ENCODE data around the gene NANOS2. TPM values are rescaled to one million over a fixed set of nuclear protein-coding genes. Genes with fewer than 3 reads are reported as not detected.

Gene NANOS2
- total and polyA plus RNA-seq, 4 donors: not detected

DNA sequence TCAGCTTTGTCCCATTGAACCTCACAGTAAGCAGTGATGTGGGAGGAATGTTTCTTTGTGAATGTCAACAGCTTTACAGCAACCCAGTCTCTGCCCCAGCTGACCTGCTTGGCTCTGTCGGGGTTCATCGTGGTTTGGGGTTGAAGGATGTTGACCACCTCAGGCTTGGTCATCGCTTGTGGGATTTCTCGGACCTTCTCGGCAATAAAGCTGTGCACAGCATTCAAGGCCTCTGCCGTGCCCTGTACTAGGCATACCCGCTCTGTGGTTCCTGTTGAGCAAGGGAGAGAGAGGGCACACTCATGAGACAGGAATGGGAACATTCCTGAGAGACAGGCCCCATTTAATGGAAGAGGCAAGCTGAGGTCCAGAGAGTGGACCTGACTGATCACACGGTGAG is 39.1 kb upstream of the NANOS2 start:
- no peaks in the 10 kb centered on the region for H3K9me3 ChIP-seq (ENCODE audit: control insufficient read depth, low read length)
- no peak for ATAC-seq (ENCODE audit: low FRiP score)
- WGBS, 2 donors: 88 to 94% methylated on average over 8 of the region's 8 CpGs
- H3K27me3 ChIP-seq (ENCODE audit: control insufficient read depth in 1 of 2, insufficient read depth in 2 of 2, low read length in 1 of 2): no peaks in the 10 kb centered on the region
- no peak for DNase-seq
- no peaks in the 10 kb centered on the region for H3K4me1 ChIP-seq (ENCODE audit: control insufficient read depth in 1 of 2, insufficient read depth in 2 of 2, low read length in 2 of 2)
- H3K36me3 ChIP-seq (ENCODE audit: control insufficient read depth in 1 of 2, insufficient read depth in 2 of 2, low read length in 1 of 2): no peaks in the 10 kb centered on the region
- intact Hi-C loops (cut with DNase I): no loop called here
- H3K27ac ChIP-seq (ENCODE audit: low read depth in 1 of 2, low read length in 2 of 2): no peak overlapping the region
- H3K4me3 ChIP-seq (ENCODE audit: low read length in 2 of 2): no peak overlapping the region

DNA sequence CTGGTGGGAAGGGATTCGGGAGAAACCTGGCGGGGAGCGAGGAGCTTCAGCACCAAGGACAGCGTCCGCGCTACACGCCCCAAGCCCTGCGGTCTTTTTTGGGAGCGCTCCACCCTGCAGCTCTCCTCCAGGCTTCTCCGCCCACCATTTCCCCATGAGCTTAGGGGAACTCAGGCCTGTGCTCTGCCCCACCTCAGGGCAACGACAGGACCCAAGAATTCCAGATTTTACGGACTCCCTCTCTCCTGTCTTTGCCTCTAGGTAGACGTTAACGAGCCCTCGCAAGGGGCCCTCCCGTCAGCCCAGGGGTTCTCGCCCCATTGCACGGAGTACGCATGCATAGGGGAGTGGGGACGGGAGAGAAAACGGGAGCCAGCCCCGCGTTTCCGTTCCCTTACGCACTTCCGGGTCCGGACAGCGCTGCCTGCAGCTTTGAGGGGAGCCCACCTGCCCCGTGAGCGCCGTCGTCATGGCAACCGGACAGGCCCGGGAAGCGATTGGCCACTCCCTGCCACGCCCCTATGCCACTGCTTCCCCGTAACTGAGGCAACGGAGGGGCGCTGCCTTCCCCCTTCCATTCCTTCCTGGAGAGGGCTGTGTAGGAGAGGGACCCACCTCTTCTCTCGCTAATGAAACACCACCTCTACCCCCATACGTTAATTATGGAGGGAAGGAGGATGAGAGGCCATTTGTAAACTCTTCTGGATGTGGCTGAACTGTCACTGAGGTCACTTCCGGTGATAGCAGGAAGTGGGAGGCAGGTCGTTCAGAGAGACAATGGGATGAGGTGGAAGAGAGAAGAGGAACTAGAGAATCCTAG is 38.3 kb upstream of the NANOS2 start:
- no peaks in the 10 kb centered on the region for H3K9me3 ChIP-seq (ENCODE audit: control insufficient read depth, low read length)
- 2 to 3% methylated on average over 42 to 43 of the region's 43 CpGs for WGBS, 2 donors
- DNase-seq (peak; percentile 60 to 86), ATAC-seq (ENCODE audit: low FRiP score) (no peak)
- no peaks in the 10 kb centered on the region for H3K36me3 ChIP-seq (ENCODE audit: control insufficient read depth in 1 of 2, insufficient read depth in 2 of 2, low read length in 1 of 2)
- no peak overlapping the region for H3K27ac ChIP-seq (ENCODE audit: low read depth in 1 of 2, low read length in 2 of 2)
- no peaks in the 10 kb centered on the region for H3K27me3 ChIP-seq (ENCODE audit: control insufficient read depth in 1 of 2, insufficient read depth in 2 of 2, low read length in 1 of 2)
- H3K4me3 ChIP-seq (ENCODE audit: low read length in 2 of 2): no peak overlapping the region
- intact Hi-C loops (cut with DNase I): no loop called here
- no peaks in the 10 kb centered on the region for H3K4me1 ChIP-seq (ENCODE audit: control insufficient read depth in 1 of 2, insufficient read depth in 2 of 2, low read length in 2 of 2)

GRCh38 chr19:45952341-45952685 is 37.7 kb upstream of the NANOS2 start:
- no peaks in the 10 kb centered on the region for H3K4me1 ChIP-seq (ENCODE audit: control insufficient read depth in 1 of 2, insufficient read depth in 2 of 2, low read length in 2 of 2)
- no peak overlapping the region for H3K27ac ChIP-seq (ENCODE audit: low read depth in 1 of 2, low read length in 2 of 2)
- no peak for DNase-seq
- WGBS, 2 donors: 37 to 39% methylated on average over 8 of the region's 8 CpGs
- ATAC-seq (ENCODE audit: low FRiP score): no peak
- H3K9me3 ChIP-seq (ENCODE audit: control insufficient read depth, low read length): no peaks in the 10 kb centered on the region
- intact Hi-C loops (cut with DNase I): no loop called here
- H3K27me3 ChIP-seq (ENCODE audit: control insufficient read depth in 1 of 2, insufficient read depth in 2 of 2, low read length in 1 of 2): no peaks in the 10 kb centered on the region
- no peaks in the 10 kb centered on the region for H3K36me3 ChIP-seq (ENCODE audit: control insufficient read depth in 1 of 2, insufficient read depth in 2 of 2, low read length in 1 of 2)
- H3K4me3 ChIP-seq (ENCODE audit: low read length in 2 of 2): no peak overlapping the region

DNA sequence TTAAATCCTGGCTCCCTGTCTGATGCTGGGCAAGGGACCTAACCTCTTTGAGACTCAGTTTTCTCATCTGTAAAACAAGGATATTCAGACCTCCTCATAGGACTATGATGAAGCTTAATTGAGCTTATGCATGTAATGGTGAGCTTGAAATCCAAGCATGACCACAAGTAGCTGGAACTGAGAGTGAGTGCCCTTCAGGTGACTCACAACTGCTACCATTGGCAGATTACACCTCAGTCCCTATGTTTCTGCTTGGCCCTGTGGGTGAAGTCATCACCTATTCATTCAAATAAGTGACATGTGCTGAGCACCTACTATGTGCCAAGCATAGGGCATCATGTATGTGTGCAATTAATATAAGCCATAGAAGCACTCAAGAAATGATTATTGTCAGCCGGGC is 33.3 kb upstream of the NANOS2 start:
- no peak for DNase-seq
- H3K27me3 ChIP-seq (ENCODE audit: control insufficient read depth in 1 of 2, insufficient read depth in 2 of 2, low read length in 1 of 2): no peaks in the 10 kb centered on the region
- no peaks in the 10 kb centered on the region for H3K36me3 ChIP-seq (ENCODE audit: control insufficient read depth in 1 of 2, insufficient read depth in 2 of 2, low read length in 1 of 2)
- intact Hi-C loops (cut with DNase I): no loop called here
- no peaks in the 10 kb centered on the region for H3K9me3 ChIP-seq (ENCODE audit: control insufficient read depth, low read length)
- no peak overlapping the region for H3K27ac ChIP-seq (ENCODE audit: low read depth in 1 of 2, low read length in 2 of 2)
- 92% methylated on average over 1 of the region's 1 CpG for WGBS, 2 donors
- H3K4me3 ChIP-seq (ENCODE audit: low read length in 2 of 2): no peak overlapping the region
- no peak for ATAC-seq (ENCODE audit: low FRiP score)
- no peaks in the 10 kb centered on the region for H3K4me1 ChIP-seq (ENCODE audit: control insufficient read depth in 1 of 2, insufficient read depth in 2 of 2, low read length in 2 of 2)

GRCh38 chr19:45940515-45940805 is 25.9 kb upstream of the NANOS2 start:
- intact Hi-C loops (cut with DNase I): no loop called here
- Histone ChIP-seq H3K4me1 (ENCODE audit: control insufficient read depth in 1 of 2, insufficient read depth in 2 of 2, low read length in 2 of 2) (no peaks in the 10 kb centered on the region), H3K27me3 (ENCODE audit: control insufficient read depth in 1 of 2, insufficient read depth in 2 of 2, low read length in 1 of 2) (peaks cover 0 to 2% of the 10 kb centered on the region in 2 donors), H3K9me3 (ENCODE audit: control insufficient read depth, low read length) (peaks cover 1% of the 10 kb centered on the region), H3K27ac (ENCODE audit: low read depth in 1 of 2, low read length in 2 of 2) (no peak overlapping the region), H3K36me3 (ENCODE audit: control insufficient read depth in 1 of 2, insufficient read depth in 2 of 2, low read length in 1 of 2) (no peaks in the 10 kb centered on the region), H3K4me3 (ENCODE audit: low read length in 2 of 2) (no peak overlapping the region)
- ATAC-seq (ENCODE audit: low FRiP score) (no peak), DNase-seq (no peak)
- 52 to 60% methylated on average over 32 of the region's 32 CpGs for WGBS, 2 donors

- 19 to 25% methylated on average over 56 to 67 of the region's 67 CpGs for WGBS, 2 donors
- Histone ChIP-seq H3K27me3 (ENCODE audit: control insufficient read depth in 1 of 2, insufficient read depth in 2 of 2, low read length in 1 of 2) (peaks cover 0 to 2% of the 10 kb centered on the region in 2 donors), H3K4me3 (ENCODE audit: low read length in 2 of 2) (no peak overlapping the region), H3K9me3 (ENCODE audit: control insufficient read depth, low read length) (peaks cover 1% of the 10 kb centered on the region), H3K4me1 (ENCODE audit: control insufficient read depth in 1 of 2, insufficient read depth in 2 of 2, low read length in 2 of 2) (no peaks in the 10 kb centered on the region), H3K27ac (ENCODE audit: low read depth in 1 of 2, low read length in 2 of 2) (no peak overlapping the region), H3K36me3 (ENCODE audit: control insufficient read depth in 1 of 2, insufficient read depth in 2 of 2, low read length in 1 of 2) (no peaks in the 10 kb centered on the region)
- DNase-seq: no peak
- no peak for ATAC-seq (ENCODE audit: low FRiP score)
- intact Hi-C loops (cut with DNase I): no loop called here
Observed at GRCh38 chr19:45939792-45940514, 25.4 kb upstream of the NANOS2 start.

DNA sequence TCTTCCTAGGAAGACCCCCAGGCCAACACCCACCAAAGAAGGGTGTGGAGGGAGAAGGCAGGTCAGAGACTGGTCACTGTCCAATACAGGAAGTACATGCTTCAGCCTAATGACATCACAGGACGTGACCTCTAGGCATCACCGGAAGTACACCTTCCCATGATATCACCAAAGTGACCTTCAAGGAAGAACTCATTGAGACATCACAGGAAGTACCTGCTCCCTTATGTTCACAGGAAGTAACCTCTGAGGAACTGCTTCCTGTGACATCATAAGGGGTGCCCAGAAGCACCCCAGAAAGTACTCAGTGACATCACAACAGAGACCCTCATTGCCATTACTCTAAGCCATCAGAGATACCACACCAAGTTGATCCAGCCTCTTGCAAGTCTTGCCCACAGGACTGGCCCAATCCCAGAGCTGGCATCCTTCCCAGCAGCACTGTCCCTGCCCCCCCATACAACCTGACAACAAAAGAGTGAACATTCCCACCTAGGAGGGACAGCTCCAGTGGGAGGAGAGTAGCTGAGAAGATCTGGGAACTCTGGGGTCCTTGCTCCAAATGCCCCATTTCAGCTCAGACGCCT is 24.2 kb upstream of the NANOS2 start:
- peaks cover 0 to 2% of the 10 kb centered on the region in 2 donors for H3K27me3 ChIP-seq (ENCODE audit: control insufficient read depth in 1 of 2, insufficient read depth in 2 of 2, low read length in 1 of 2)
- WGBS, 2 donors: 84 to 94% methylated on average over 3 of the region's 3 CpGs
- no peaks in the 10 kb centered on the region for H3K36me3 ChIP-seq (ENCODE audit: control insufficient read depth in 1 of 2, insufficient read depth in 2 of 2, low read length in 1 of 2)
- DNase-seq (no peak), ATAC-seq (ENCODE audit: low FRiP score) (no peak)
- no peak overlapping the region for H3K4me3 ChIP-seq (ENCODE audit: low read length in 2 of 2)
- H3K4me1 ChIP-seq (ENCODE audit: control insufficient read depth in 1 of 2, insufficient read depth in 2 of 2, low read length in 2 of 2): no peaks in the 10 kb centered on the region
- intact Hi-C loops (cut with DNase I): no loop called here
- no peak overlapping the region for H3K27ac ChIP-seq (ENCODE audit: low read depth in 1 of 2, low read length in 2 of 2)
- H3K9me3 ChIP-seq (ENCODE audit: control insufficient read depth, low read length): peaks cover 1% of the 10 kb centered on the region

DNA sequence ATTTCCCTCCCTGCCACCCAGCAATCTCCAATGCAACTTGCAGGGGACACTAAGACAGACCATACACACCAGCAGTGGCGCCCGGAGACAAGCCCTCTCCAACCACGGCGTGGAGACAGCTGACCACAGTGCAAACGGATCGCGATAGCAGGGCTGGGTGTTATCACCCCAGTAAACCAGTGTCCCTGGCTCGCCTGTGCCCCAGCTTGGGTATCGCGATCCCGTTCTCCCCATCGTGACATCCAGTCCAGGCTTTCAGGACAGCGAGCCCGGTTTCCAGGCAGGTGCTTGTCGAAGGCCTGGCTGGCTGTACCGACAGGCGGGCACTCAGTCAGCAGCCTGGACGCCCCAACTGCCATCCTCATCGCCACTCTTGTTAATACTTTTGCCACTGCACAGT is 20.7 kb upstream of the NANOS2 start:
- Histone ChIP-seq H3K9me3 (ENCODE audit: control insufficient read depth, low read length) (no peaks in the 10 kb centered on the region), H3K36me3 (ENCODE audit: control insufficient read depth in 1 of 2, insufficient read depth in 2 of 2, low read length in 1 of 2) (no peaks in the 10 kb centered on the region), H3K27ac (ENCODE audit: low read depth in 1 of 2, low read length in 2 of 2) (no peak overlapping the region), H3K27me3 (ENCODE audit: control insufficient read depth in 1 of 2, insufficient read depth in 2 of 2, low read length in 1 of 2) (no peaks in the 10 kb centered on the region), H3K4me1 (ENCODE audit: control insufficient read depth in 1 of 2, insufficient read depth in 2 of 2, low read length in 2 of 2) (no peaks in the 10 kb centered on the region), H3K4me3 (ENCODE audit: low read length in 2 of 2) (no peak overlapping the region)
- no peak for ATAC-seq (ENCODE audit: low FRiP score)
- WGBS, 2 donors: 64 to 72% methylated on average over 19 of the region's 19 CpGs
- DNase-seq: no peak
- intact Hi-C loops (cut with DNase I): no loop called here
